HG03097 (cell line): ENCODE measurements around the gene TMEM39A.
A peak's percentile ranks its signal among the peaks of the same experiment; 100 is the strongest.

Source experiments
- ATAC-seq: cut with Tn5 transposase; IDR thresholded peaks from one replicate; pipeline ENCODE4 v1.9.1; 2021; ENCODE audit not compliant: unreplicated experiment, low FRiP score

Gene TMEM39A, protein sequence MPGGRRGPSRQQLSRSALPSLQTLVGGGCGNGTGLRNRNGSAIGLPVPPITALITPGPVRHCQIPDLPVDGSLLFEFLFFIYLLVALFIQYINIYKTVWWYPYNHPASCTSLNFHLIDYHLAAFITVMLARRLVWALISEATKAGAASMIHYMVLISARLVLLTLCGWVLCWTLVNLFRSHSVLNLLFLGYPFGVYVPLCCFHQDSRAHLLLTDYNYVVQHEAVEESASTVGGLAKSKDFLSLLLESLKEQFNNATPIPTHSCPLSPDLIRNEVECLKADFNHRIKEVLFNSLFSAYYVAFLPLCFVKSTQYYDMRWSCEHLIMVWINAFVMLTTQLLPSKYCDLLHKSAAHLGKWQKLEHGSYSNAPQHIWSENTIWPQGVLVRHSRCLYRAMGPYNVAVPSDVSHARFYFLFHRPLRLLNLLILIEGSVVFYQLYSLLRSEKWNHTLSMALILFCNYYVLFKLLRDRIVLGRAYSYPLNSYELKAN

DNA sequence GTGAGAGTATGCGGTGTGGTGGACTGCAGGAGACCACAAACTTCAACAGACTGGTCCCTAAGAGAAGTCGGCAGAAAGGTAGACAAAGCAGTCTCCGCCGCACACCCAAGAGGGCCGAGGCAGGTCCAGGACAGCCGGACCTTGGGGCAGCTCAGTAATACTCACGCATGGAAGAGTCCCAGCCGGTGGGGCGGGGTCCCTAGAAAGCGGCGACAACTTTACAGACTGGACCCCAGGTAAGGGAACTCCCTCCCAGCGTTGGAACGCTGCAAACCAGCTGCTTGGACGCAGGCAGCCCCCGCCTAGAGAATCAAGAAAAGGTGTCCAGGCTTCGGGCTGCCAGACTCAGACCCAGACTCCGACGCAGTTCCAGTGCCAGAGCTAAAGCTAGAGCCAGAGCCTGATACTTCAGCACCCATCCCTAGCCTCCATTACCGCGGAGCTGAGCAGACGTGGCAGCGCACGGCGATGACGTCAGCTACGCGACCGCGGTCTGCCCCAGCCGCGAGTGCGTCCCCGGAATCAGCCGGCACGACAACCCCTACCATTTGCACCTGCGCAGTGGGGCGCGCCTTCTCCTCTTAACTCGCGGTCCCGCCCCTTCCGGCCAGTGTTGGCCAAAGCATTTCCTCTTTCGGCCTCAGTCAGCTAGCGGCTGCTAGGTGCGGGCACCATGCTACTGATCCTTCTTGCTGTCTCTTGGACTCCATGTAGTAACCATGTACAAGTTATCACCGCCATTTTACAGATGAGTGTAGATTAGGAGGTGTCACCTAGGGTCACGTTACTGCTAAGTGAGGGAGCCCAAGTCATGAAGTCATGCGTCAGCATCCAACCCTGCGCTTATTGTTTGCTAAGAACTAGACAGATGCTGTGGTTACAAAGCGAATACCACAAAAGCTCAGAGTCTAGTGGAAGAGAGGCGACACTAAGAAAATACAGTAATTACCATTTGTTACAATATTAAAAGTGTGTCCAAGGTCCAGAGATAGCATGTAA lies at the start of gene TMEM39A:
TMEM39A (minus strand) TSS at position 445 of the 999 bp plus-strand sequence. CDS start 1,541 bp downstream, outside the sequence.
- peak; percentile 95 for ATAC-seq

DNA sequence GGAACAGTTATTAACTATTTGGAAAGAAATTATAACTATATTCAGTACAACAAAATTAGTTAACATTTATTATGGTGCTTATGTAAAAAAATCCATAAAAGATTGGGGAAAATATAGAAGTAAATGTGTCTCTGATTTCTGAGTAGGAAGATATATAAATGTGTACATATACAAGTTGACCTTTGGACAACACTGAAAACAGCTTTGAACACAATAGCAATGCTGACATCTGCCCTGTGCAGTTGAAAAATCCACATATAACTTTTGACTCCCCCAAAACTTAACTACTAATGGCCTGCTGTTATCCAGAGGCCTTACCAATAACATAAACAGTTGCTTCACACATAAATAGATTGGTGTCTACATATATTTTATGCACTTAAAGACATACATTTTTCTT lies 47.3 kb upstream of the TMEM39A start:
- no peak for ATAC-seq

GRCh38 chr3:119508172-119508845 lies 44.9 kb upstream of the TMEM39A start:
- ATAC-seq = peak; percentile 57

GRCh38 chr3:119507404-119507803 lies 44.0 kb upstream of the TMEM39A start:
- no peak for ATAC-seq

- no peak for ATAC-seq
Observed at GRCh38 chr3:119506631-119507030, 43.2 kb upstream of the TMEM39A start.

DNA sequence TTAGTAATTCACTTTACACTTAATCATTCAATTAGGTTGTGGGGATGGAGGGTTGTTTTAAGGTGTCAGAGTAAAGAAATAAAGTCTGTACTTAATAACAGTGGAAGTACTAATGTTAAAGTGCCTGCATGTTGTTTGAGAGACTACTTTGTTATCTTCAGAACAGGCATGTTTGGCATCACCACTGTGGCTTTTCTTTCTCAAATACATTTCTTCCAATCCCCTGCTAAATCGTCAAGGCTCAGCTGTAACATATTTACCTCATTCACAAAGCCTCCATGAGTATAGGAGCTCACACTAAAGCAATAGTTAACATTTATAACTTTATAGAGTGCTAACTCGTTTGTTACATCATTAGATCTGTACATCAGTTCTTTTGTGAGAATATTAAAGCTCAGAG lies 37.5 kb upstream of the TMEM39A start:
- no peak for ATAC-seq

DNA sequence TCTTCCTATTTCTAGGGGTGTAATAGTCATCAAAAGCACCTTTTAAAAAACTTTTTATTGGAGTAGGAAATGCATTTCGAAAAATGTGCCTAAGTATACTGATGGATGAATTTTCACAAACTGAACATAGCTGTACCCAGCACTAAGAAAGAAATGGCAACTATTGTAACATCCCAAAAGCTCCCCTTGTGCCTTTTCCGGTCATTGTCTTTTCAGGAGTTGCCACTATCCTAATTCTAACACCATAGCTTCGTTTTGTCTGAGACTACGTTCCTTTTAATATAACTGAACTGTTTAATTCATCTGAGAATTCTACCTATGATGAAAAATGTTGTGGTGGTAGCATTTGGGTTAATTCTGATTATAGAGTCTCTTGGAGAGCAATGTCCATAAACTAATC lies 36.9 kb upstream of the TMEM39A start:
- no peak for ATAC-seq

- ATAC-seq = peak; percentile 97
Observed at GRCh38 chr3:119498186-119499011, 35.0 kb upstream of the TMEM39A start, which contains the start of gene TIMMDC1. TIMMDC1 (plus strand) TSS chr3:119498547; CDS start chr3:119498734, 187 bp downstream.

GRCh38 chr3:119497820-119498185 lies 34.4 kb upstream of the TMEM39A start:
- no peak for ATAC-seq

DNA sequence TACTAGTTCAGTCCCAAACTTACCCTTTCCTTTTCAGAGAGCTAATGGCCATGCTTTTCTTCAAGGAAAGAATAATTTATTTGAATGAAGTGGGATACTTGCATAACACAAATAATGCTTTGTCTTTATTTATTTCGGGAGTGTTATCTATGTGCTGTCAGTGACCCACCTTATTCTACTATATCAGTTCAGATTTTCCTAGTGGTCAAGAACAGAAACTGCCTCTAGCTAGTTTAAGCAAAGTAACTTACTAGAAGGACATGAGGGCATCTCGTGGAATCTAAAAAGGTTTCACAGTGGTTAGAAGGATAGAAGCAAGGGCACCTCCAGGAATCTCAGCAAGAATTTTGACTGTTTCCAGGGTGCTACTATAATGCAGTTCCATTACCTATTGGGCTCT lies 31.2 kb upstream of the TMEM39A start:
- ATAC-seq = no peak

GRCh38 chr3:119492810-119493209 lies 29.4 kb upstream of the TMEM39A start:
- ATAC-seq = no peak

- ATAC-seq = no peak
Observed at GRCh38 chr3:119492128-119492527, 28.7 kb upstream of the TMEM39A start.

- no peak for ATAC-seq
Observed at GRCh38 chr3:119490153-119490552, 26.7 kb upstream of the TMEM39A start.

DNA sequence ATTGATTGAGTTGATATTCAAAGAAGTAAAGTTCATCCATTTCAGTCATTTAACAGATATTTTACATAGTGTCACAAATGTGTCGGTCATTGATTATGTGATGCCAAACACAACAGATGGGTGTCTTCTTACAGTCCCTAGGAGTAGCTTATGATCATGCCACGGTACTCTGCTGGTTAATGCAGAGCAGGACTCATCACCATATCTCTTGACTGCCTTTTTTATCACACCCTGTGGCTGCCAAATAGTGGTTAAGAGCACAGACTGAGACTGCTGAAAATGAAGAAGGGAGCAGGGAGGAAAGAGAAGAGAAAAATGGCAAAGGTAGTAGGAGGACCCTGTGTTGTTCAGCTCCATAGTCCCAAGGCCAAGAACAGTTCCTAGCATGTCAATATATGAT lies 22.1 kb upstream of the TMEM39A start:
- no peak for ATAC-seq

- ATAC-seq = no peak
Observed at GRCh38 chr3:119483101-119483500, 19.7 kb upstream of the TMEM39A start.

DNA sequence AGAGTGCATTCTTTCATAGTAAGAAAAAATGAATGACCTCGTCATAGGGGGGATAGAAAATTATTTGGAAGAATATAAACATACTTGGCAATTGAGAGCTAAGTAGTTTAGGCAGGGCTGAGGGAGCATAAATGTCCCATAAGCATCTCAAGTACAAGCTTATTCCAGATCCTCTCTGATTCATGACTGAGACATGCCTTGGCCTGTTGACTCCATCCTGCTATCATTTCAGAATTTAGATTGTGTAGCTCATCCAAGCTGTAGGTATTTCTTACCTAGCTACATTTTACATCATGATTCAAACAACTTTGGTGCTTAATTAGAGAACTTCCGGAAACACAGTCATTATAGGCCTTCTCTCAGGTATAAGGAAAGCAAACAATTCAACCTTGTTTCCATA lies 17.7 kb upstream of the TMEM39A start:
- ATAC-seq = no peak

DNA sequence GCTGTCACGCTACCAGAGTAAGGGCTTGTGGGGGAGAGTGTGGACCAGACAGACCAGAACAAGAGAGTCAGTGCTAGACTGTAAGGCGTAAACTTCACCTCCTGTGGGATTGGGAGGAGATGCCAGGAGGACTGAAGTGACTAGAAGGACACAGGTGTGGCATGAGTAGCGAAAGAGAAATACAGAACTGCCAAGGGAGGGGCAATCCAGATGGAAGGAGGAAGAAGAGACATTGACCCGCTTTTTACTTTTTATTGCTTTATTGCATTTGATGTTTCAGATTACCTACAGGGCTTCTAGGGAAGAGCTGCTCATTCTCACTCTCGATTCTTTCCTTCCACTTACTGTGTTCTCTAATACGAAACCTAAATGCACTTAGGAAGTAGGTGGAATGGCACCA lies 7.5 kb upstream of the TMEM39A start:
- ATAC-seq = no peak

- ATAC-seq = no peak
Observed at GRCh38 chr3:119469418-119470189, 6.2 kb upstream of the TMEM39A start.

DNA sequence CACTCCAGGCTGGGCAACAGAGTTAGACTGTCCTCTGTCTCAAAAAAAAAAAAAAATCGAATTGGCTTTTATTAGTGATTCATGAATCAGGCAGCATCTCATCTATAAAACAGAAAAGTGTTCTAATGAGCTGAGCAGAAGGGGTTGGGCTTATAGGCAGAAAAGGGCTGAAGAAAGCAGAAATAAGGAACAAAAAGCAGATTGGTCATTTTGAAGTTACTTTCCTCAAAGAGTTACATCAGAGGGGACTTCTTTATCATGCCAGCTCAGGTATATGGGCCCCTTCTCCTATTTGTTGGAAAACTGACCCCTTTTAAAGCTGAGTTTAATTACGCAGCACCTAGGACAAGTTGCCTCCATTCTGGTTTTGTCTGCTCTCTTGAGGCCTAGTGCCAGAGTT lies 4.6 kb upstream of the TMEM39A start:
- ATAC-seq = no peak
